BJ (cell line): Measurements from ENCODE around the gene TMEM171. TPM values are rescaled to one million over a fixed set of nuclear protein-coding genes. Genes with fewer than 3 reads are reported as not detected.

Source experiments
- CTCF ChIA-PET: fragments of 350-600 bp; formaldehyde crosslinking; extraction: SDS; loops from one replicate; lab custom pipeline; 2021; ENCODE audit warnings: antibody characterized with exemption, inconsistent platforms; lab: Yijun Ruan, JAX
- POLR2A ChIA-PET: fragments of 300-600 bp; sonication (Branson Sonifier 250); formaldehyde crosslinking; extraction: SDS; loops from one replicate; lab custom pipeline; 2021; ENCODE audit warnings: antibody characterized with exemption; lab: Charles Lee
- DNase-seq: peaks from one replicate; pipeline ENCODE4 v3.0.0-alpha.2; 2011; ENCODE audit warnings: low read depth
- H3K27me3 ChIP-seq: 2 replicates; pipeline ENCODE4 v1.6.0; 2011; ENCODE audit warnings: low read length; ENCODE audit not compliant: control insufficient read depth, insufficient read depth
- H3K36me3 ChIP-seq: 2 replicates; pipeline ENCODE4 v1.5.1; 2011; ENCODE audit warnings: low read length; ENCODE audit not compliant: control insufficient read depth, insufficient read depth
- H3K4me3 ChIP-seq: 2 replicates; pipeline ENCODE4 v1.5.1; 2011; ENCODE audit warnings: low read depth, mild to moderate bottlenecking, control low read depth, low read length
- CTCF ChIP-seq: IDR thresholded peaks from 2 replicates; pipeline ENCODE4 v1.5.1; 2011; ENCODE audit warnings: low read depth, mild to moderate bottlenecking, control low read depth, inconsistent platforms, low read length, moderate library complexity; ENCODE audit not compliant: insufficient read depth
- polyA plus RNA-seq: library from polyadenylated mRNA; depleted of rRNA; stranded (reverse); fragments of >200 nt; gene quantifications from 2 replicates; pipeline ENCODE4 v1.2.3, GENCODE V29; 2011

Gene TMEM171
- polyA plus RNA-seq, 1 experiment = 5.3 TPM

GRCh38 chr5:73132759-73133158 is 12.4 kb downstream of the TMEM171 start:
- POLR2A ChIA-PET = no interaction called here
- Histone ChIP-seq H3K36me3 (no peaks in the 10 kb centered on the region), H3K27me3 (no peaks in the 10 kb centered on the region), H3K4me3 (no peak overlapping the region)
- DNase-seq = no peak
- CTCF ChIA-PET = interaction anchor here (0.9 to 1.6 kb wide), 6 partner anchors 11 to 85 kb away, joined by 3 to 4 read pairs (median 3); no protein-coding TSS in a partner anchor
- no peak for TF ChIP-seq CTCF

GRCh38 chr5:73135021-73135420 is 14.6 kb downstream of the TMEM171 start:
- ChIA-PET POLR2A (interaction anchor here (0.6 kb wide), 1 partner anchor 18 kb away, joined by 3 read pairs; no protein-coding TSS in a partner anchor), CTCF (interaction anchor here (0.8 to 1.4 kb wide), 5 partner anchors 9 to 187 kb away, joined by 3 to 4 read pairs (median 3); no protein-coding TSS in a partner anchor)
- Histone ChIP-seq H3K4me3 (no peak overlapping the region), H3K27me3 (no peaks in the 10 kb centered on the region), H3K36me3 (no peaks in the 10 kb centered on the region)
- no peak for TF ChIP-seq CTCF
- no peak for DNase-seq

- DNase-seq = no peak
- POLR2A ChIA-PET = interaction anchor here (0.6 kb wide), 1 partner anchor 19 kb away, joined by 3 read pairs; no protein-coding TSS in a partner anchor
- no peak overlapping the region for H3K4me3 ChIP-seq
- CTCF ChIA-PET = interaction anchor here (0.8 to 1.8 kb wide), 9 partner anchors 8 to 186 kb away, joined by 3 to 5 read pairs (median 3); no protein-coding TSS in a partner anchor
- no peaks in the 10 kb centered on the region for H3K36me3 ChIP-seq
- no peaks in the 10 kb centered on the region for H3K27me3 ChIP-seq
- TF ChIP-seq CTCF = peak; percentile 70
These were observed 15.2 kb downstream of the TMEM171 start for GRCh38 chr5:73135429-73136054.

GRCh38 chr5:73136055-73136562 is 15.7 kb downstream of the TMEM171 start:
- ChIA-PET CTCF (interaction anchor here (1.0 to 1.8 kb wide), 6 partner anchors 10 to 156 kb away, joined by 3 to 5 read pairs (median 4); no protein-coding TSS in a partner anchor), POLR2A (no interaction called here)
- Histone ChIP-seq H3K36me3 (no peaks in the 10 kb centered on the region), H3K4me3 (no peak overlapping the region), H3K27me3 (no peaks in the 10 kb centered on the region)
- TF ChIP-seq CTCF = no peak
- DNase-seq = no peak
